ENCODE results near the gene COPS7A. TPM values are rescaled to one million over a fixed set of nuclear protein-coding genes. Genes with fewer than 3 reads are reported as not detected.

The COPS7A gene
- total RNA-seq, 1 experiment from 2014 or later, result 34.2 TPM

DNA sequence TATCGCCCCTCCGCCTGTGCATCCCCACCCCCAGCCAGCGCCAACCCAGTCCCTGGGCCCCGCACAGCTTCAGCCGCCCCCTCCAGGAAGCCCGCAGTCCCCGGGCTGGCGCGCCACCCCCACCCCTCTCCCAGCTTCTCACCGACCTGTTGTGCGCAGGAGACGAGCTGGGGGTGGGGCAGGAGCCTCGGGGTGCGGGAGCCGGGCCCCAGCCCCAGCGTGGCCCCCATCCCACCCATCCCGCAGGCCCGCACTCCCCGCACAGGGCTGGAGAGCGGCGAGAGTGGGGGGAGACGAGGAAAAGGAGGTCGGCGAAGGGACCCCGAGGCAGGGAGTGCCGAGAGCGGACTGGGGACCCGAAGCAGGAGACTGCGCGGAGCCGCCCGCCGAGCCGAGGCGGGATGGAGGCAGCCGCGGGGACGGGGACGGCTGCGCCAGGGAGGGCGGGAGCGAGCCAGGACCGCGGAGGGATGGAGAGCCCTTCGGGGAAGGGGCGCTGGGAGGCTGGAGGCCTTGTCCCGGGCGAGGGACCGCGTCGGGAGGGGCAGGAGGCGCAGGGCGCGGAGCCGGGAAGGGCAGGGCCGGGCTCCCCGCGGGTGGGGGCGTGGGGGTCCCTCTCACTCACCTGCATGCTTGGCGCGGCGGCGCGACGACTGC, 23.7 kb upstream of the COPS7A start:
- TF ChIP-seq, protein P1, sequence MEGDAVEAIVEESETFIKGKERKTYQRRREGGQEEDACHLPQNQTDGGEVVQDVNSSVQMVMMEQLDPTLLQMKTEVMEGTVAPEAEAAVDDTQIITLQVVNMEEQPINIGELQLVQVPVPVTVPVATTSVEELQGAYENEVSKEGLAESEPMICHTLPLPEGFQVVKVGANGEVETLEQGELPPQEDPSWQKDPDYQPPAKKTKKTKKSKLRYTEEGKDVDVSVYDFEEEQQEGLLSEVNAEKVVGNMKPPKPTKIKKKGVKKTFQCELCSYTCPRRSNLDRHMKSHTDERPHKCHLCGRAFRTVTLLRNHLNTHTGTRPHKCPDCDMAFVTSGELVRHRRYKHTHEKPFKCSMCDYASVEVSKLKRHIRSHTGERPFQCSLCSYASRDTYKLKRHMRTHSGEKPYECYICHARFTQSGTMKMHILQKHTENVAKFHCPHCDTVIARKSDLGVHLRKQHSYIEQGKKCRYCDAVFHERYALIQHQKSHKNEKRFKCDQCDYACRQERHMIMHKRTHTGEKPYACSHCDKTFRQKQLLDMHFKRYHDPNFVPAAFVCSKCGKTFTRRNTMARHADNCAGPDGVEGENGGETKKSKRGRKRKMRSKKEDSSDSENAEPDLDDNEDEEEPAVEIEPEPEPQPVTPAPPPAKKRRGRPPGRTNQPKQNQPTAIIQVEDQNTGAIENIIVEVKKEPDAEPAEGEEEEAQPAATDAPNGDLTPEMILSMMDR (conservative IDR thresholded peaks at IDR 0.05), result no peak
- H3K4ac ChIP-seq (ENCODE audit: low read depth, low read length), result no peak overlapping the region
- H3K27ac Mint-ChIP-seq, result no peak overlapping the region
- peak; percentile 65 for DNase-seq
- no peak overlapping the region for H4K5ac ChIP-seq (ENCODE audit: insufficient read length, low read depth, low read length)
- H3K9me3 Mint-ChIP-seq, result peaks cover 0 to 2% of the 10 kb centered on the region in 2 experiments; a peak in 2 of 5 replicates
- H3K56ac ChIP-seq (ENCODE audit: insufficient read length, low read depth, low read length), result no peak overlapping the region
- H3K9ac ChIP-seq (ENCODE audit: extremely low read depth, insufficient read length, low read length), result no peak overlapping the region
- H2BK5ac ChIP-seq (ENCODE audit: insufficient read length, low read length), result no peak overlapping the region
- H3K4me1 Mint-ChIP-seq, result peaks cover 23 to 27% of the 10 kb centered on the region in 2 experiments
- H4K91ac ChIP-seq (ENCODE audit: insufficient read length, low read depth, low read length), result no peak overlapping the region
- H3K14ac ChIP-seq (ENCODE audit: insufficient read depth, low read length), result peak overlapping the region; percentile 44; the same call in 1 of the 2 replicates
- H2AK5ac ChIP-seq (ENCODE audit: insufficient read length, low read length), result no peak overlapping the region
- no peak overlapping the region for H2BK15ac ChIP-seq (ENCODE audit: low read depth, low read length)
- H2BK20ac ChIP-seq (ENCODE audit: low read depth, low read length, poor library complexity, severe bottlenecking), result no peak overlapping the region
- no peaks in the 10 kb centered on the region for H3K9me3 ChIP-seq (ENCODE audit: control insufficient read depth, low read depth, low read length)
- no peak overlapping the region for H3K18ac ChIP-seq (ENCODE audit: insufficient read length, low read depth, low read length)
- peak overlapping the region; percentile 74 to 92 for H3K4me3 Mint-ChIP-seq
- H4K8ac ChIP-seq (replicated peaks; ENCODE audit: insufficient read length, low read depth, low read length), result no peak overlapping the region
- no peak overlapping the region for H2BK120ac ChIP-seq (ENCODE audit: low read depth, low read length, poor library complexity, severe bottlenecking)
- H3K4me2 ChIP-seq (ENCODE audit: insufficient read depth, insufficient read length, low read length), result peak overlapping the region; percentile 79
- no CpG with 5 or more reads among the region's 65 CpGs for WGBS (ENCODE audit: extremely low coverage, insufficient read length, low lambda C conversion rate)
- H3K4me1 ChIP-seq (ENCODE audit: insufficient read depth, low read length), result peaks cover 4% of the 10 kb centered on the region
- no peak overlapping the region for H2AFZ ChIP-seq (ENCODE audit: low read length)
- H2BK12ac ChIP-seq (ENCODE audit: insufficient read length, low read depth, low read length), result no peak overlapping the region
- H3K79me2 ChIP-seq (ENCODE audit: insufficient read depth, low read length), result no peaks in the 10 kb centered on the region
- H3K79me1 ChIP-seq (ENCODE audit: insufficient read depth, low read depth, low read length, poor library complexity, severe bottlenecking), result no peaks in the 10 kb centered on the region
- H3K23ac ChIP-seq (ENCODE audit: insufficient read length, low read depth, low read length), result no peak overlapping the region
- H4K20me1 ChIP-seq (ENCODE audit: control insufficient read depth, insufficient read depth, insufficient read length), result no peaks in the 10 kb centered on the region
- peaks cover 3% of the 10 kb centered on the region; the same call in 1 of the 2 replicates for H3K27me3 ChIP-seq (ENCODE audit: insufficient read depth, low read length)
- peaks cover 0 to 13% (median 5%) of the 10 kb centered on the region in 3 experiments for H3K36me3 Mint-ChIP-seq (ENCODE audit: insufficient read depth in 1 of 3, low read depth in 3 of 3)
- no peak overlapping the region for H3T11ph ChIP-seq (ENCODE audit: low read length)
- no peak overlapping the region for H3K27ac ChIP-seq (ENCODE audit: insufficient read length, low read depth, low read length)
- peaks cover 64% of the 10 kb centered on the region for H3K27me3 Mint-ChIP-seq (ENCODE audit: low read depth)
- H3K23me2 ChIP-seq (ENCODE audit: insufficient read length, low read depth, low read length, poor library complexity, severe bottlenecking), result peaks cover 17% of the 10 kb centered on the region
